DOHH2 (cell line): ENCODE results near the gene HTR6.

Experiments used
- CTCF ChIP-seq: fragments of 200-600 bp; sonication (generic); IDR thresholded peaks from one replicate; pipeline ENCODE4 v1.5.1; 2014; ENCODE audit warnings: antibody characterized with exemption, mild to moderate bottlenecking, low read depth, low read length; ENCODE audit not compliant: poor library complexity, severe bottlenecking
- EZH2phosphoT487 ChIP-seq: fragments of 200-600 bp; sonication (generic); IDR thresholded peaks from 2 replicates; pipeline ENCODE4 v1.6.1; 2017; ENCODE audit warnings: borderline replicate concordance, mild to moderate bottlenecking, antibody characterized with exemption, low read length, moderate library complexity, mixed read lengths

- TF ChIP-seq CTCF (no peak), EZH2phosphoT487 (no peak)
These were observed 35.6 kb downstream of the HTR6 start for GRCh38 chr1:19700079-19700777.
